GM21447 (cell line): ENCODE measurements around the gene WASHC3.

Experiments used
- ATAC-seq: cut with Tn5 transposase; IDR thresholded peaks from one replicate; pipeline ENCODE4 v1.9.1; 2021; ENCODE audit not compliant: unreplicated experiment

Gene WASHC3

DNA sequence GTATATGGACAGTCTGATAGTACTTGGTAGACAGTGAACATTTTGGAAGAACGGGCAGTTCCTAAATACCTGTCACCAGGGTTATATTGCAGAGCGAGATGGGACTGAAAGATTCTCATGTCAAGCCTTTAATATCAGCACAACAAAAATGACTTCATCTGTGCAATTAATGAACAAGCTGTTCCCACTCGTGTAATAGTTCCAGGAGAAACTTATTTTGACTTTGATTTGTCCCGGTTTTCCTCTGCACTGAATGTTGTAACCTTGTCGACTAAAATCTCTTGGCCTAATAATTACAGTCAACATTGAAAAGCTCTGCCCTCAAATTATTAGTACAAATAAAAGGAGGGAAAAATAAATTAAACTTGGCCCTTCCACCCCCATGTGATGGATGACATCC lies 79.5 kb downstream of the WASHC3 start:
- no peak for ATAC-seq

GRCh38 chr12:101981868-101982267 lies 79.9 kb downstream of the WASHC3 start:
- ATAC-seq, result no peak

DNA sequence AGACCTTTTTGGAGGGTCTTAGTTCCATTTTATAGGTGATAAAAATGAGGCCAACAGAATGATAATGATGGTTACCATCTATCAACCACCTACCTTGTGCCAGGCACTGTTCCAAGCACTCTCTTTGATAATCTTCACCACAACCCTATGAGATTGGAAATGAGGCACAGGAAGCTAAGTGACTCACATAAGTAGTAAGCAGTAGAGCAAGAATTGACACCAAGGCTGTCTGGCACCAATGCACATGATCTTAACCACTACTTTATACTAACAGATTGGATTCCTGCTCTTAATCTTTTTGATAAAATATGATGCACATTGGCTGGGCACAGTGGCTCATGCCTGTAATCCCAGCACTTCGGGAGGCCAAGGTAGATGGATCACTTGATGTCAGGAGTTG lies 93.0 kb downstream of the WASHC3 start:
- ATAC-seq, result no peak

- ATAC-seq, result peak; percentile 56
Observed at GRCh38 chr12:101967506-101967905, 94.3 kb downstream of the WASHC3 start.

GRCh38 chr12:101966496-101966895 lies 95.3 kb downstream of the WASHC3 start:
- no peak for ATAC-seq

DNA sequence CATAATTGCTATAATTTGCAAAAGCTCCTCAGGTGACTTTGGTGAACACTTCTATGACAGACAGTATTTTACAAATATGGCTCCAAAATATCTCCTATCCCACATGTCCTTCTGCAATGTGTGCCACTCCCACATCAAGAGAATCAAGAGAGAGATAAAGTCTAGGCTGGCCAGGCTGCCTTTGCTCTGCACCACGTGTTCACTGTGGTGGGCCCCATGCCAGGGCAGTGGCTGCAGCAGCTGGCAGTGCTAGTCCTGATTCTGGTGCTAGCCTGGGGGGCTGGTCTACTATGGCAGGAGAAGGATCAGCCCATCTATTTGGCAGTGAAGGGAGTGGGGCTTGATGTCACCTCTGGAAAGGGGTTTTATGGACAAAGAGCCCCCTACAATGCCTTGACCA lies 98.1 kb downstream of the WASHC3 start:
- ATAC-seq, result no peak
